ENCODE data around the gene TTC21A.

- TF ChIP-seq CTCF (IDR thresholded peaks at IDR 0.05), result no peak
- TF ChIP-seq POLR2A (IDR thresholded peaks at IDR 0.05), result no peak
Observed at GRCh38 chr3:39125841-39126500, 18.5 kb downstream of the TTC21A start.
